DMS53 treated with DMSO at 0.1 percent for 48 hours (cell line): ENCODE results near the gene NCAM2.

Source experiments
- DNase-seq: peaks from one replicate; lab custom pipeline; 2025; ENCODE audit not compliant: unreplicated experiment; lab: John Stamatoyannopoulos, UW

Gene NCAM2

GRCh38 chr21:21028275-21028820 is 30.1 kb downstream of the NCAM2 start:
- DNase-seq: no peak

DNA sequence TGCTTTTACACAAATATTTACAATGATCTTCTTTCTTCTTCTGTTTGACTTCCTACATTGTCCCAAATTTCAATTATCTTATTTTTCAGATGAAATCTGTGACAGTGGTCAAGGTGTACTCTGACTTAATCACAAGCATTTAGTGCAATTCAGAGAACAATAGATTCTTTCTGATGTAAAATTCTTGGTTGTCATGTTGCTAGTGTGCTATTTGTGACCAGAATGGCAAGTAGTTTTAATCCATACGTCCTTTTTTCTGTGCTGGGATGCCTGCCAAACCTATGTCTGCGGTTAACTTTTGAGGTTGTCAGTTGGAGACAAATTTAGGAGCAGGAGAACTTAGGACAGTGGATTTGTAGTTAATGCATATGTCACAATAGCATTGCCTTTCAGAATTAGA is 31.0 kb downstream of the NCAM2 start:
- DNase-seq: no peak

GRCh38 chr21:21030311-21030710 is 32.1 kb downstream of the NCAM2 start:
- DNase-seq: no peak

- no peak for DNase-seq
Measured at GRCh38 chr21:21034036-21034435, 35.8 kb downstream of the NCAM2 start.

DNA sequence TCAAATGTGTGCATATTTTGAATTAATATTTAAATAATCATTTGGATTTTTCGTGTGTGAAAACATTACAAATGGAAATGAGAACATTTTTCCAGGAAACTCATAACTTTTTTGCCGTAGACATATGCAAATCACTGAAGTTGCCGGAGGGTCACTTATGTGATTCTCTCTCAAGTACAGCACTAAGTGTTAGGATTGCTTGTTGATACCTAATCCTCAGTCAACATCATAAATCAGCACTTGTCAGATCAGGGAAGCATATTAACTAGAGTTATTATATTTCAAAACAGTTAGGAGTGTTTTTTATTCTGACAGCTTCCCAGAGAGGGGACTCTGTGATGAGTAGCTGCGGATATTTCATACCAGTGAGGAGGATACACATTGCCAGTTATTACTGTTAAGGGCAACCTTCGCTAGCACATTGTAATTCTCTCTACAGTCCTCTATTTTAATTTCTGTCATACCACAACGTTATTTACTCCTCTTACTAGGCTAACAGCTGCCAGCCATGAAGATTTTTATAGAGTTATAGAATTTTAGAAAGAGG is 41.5 kb downstream of the NCAM2 start:
- no peak for DNase-seq

DNA sequence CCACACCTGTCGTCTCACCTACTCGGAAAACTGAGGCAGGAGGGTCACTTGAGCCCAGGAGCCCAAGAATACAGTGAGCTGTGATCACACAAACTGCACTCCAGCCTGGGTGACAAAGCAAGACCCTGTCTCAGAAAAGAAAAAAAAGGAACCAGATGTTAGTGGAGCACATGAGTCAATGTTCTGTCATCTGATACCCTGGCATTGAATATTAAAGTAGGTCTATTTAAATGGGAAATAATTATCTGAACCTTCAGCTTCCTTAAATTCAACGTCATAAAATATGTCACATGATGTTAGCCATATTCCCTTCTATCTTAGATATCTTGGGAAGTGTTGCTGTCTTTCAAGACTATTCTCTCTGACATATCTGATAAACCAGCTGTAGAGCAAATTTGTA is 47.3 kb downstream of the NCAM2 start:
- DNase-seq: no peak

- no peak for DNase-seq
Measured at GRCh38 chr21:21046063-21046462, 47.9 kb downstream of the NCAM2 start.

- DNase-seq: no peak
Measured at GRCh38 chr21:21051109-21052055, 53.2 kb downstream of the NCAM2 start.

DNA sequence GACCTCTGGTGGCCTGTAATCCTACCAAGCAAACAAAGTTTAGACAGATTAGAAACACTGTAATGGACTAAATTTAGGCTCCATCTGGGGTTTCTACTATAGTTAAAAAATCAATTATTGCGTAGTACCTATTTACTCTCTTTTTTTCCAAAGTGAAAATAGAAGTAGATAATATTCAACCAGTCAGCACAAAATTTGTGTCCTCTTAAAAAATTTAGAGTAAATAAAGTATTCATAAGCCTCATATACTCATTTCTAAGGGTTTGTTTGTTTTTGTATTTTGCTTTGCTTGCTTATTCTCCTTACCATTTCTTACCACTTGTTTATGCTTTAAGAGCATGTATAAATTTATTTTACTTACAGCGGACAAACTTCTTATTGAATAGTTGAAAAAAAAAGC is 54.5 kb downstream of the NCAM2 start:
- no peak for DNase-seq

DNA sequence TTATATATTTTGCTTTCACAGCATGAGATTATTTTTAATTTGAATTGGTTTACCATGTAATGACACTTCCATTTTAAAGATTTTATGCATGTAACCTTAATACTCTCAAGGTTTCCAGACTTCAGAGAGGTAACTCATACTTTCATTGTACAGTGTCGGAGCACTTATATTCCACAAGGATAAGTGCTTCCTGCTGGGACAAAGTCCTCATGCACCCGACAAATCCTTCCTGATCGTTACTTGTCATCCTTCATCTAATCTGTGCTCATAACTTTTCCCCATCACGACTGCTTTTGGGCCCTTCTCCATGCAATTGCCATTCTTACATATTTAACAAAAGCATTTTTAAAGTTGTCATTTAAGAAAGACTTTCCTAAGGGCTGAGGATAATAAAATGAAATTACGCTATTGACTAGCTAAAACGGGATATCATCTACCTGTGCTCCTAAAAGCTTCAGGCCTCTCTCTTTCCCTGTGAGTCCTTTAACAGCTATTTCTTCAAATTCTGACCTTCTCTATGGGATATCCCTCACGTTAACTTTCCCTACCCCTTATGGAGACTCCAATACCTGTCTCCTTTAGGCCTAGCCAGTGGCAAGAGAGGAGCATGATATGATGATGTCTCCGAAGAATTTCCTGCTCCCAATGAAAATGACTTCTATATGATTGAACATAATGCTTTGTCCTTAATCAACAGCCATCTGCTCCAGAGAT is 59.3 kb downstream of the NCAM2 start:
- DNase-seq: no peak

GRCh38 chr21:21063828-21064227 is 65.6 kb downstream of the NCAM2 start:
- no peak for DNase-seq

DNA sequence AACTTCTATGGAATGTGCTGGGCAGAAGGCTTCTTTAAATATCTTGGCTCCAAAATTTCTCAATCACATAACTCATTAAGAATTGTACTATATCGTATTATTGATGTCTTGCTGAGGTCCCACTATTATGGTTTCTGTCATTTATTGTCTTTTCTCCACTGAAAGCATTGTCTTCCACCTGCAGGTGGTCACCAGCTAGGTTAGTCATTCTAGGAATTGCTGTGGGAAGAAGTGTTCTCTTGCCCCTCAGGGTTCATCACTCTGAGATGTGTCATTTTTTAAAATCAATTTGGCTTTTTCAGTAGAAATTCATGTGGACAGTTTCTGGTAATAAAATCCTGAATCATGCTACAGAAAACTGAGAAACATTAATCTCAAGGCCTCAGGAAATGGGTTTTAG is 66.1 kb downstream of the NCAM2 start:
- DNase-seq: no peak

GRCh38 chr21:21067375-21067774 is 69.2 kb downstream of the NCAM2 start:
- DNase-seq: no peak

DNA sequence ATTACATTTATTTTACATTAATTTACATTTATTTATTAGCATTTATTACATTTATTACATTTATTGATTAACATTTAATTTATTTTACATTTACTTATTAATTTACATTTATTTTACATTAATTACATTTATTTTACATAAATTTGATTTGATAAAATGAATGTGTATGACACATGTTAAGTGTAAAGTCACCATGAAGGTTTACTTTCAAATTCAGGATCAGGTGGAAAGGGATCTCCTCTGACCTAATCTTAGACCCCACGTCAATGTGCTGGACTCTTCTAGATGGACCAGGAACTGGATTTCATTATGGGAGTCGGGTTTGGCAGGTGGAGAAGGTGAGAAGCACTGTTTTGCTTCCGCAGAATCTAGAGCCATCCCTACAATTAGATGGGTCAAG is 76.1 kb downstream of the NCAM2 start:
- no peak for DNase-seq

- DNase-seq: no peak
Measured at GRCh38 chr21:21076051-21076450, 77.8 kb downstream of the NCAM2 start.

GRCh38 chr21:21076491-21076890 is 78.3 kb downstream of the NCAM2 start:
- DNase-seq: no peak

- DNase-seq: no peak
Measured at GRCh38 chr21:21079646-21080045, 81.4 kb downstream of the NCAM2 start.

DNA sequence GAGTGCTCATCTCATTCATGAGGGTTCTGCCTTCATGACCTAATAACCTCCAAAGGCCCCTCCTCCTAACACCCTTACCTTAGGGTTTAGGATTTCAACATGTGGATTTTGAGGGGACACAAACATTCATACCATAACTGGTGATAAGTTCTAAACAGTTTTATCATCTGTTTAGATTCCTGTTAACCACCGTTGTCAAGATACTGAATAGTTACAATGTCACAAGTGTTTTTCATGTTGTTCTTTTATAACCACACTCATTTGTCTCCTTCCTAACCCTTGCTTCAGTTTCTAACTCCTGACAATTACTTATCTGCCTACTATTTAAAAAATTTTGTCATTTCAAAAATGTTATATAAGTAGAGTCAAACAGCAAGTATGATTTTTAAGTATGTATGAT is 86.0 kb downstream of the NCAM2 start:
- DNase-seq: no peak

DNA sequence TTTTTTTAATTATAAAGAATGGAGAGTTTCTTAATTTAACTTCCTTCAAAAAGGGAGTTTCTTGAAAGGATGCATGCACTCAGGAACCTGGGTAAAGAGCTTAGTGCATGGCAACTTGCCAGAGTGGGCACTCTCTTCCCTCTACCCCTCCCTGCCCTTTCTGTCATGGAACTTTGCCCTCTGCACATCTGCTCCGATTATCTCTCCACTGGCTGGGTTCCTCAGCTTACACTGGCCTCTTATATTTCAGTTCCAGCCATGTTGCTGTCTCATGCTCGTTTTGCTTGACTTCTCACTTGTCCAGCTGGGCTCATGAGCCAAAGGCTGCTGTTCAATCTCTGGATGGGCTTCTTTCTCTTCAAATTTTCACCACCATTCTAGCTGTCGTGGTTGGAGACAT is 87.0 kb downstream of the NCAM2 start:
- no peak for DNase-seq

- DNase-seq: no peak
Measured at GRCh38 chr21:21096956-21097355, 98.7 kb downstream of the NCAM2 start.

GRCh38 chr21:21097466-21097865 is 99.3 kb downstream of the NCAM2 start:
- DNase-seq: no peak

- DNase-seq: no peak
Measured at GRCh38 chr21:21101911-21102310, 103.7 kb downstream of the NCAM2 start.
